Measurements from ENCODE around the gene CHRM1.
"Not testable (repeated sequence)": the region's sequence is repeated elsewhere in the genome, so short reads cannot be mapped to it uniquely, and the experiment has no call there.

The CHRM1 gene

DNA sequence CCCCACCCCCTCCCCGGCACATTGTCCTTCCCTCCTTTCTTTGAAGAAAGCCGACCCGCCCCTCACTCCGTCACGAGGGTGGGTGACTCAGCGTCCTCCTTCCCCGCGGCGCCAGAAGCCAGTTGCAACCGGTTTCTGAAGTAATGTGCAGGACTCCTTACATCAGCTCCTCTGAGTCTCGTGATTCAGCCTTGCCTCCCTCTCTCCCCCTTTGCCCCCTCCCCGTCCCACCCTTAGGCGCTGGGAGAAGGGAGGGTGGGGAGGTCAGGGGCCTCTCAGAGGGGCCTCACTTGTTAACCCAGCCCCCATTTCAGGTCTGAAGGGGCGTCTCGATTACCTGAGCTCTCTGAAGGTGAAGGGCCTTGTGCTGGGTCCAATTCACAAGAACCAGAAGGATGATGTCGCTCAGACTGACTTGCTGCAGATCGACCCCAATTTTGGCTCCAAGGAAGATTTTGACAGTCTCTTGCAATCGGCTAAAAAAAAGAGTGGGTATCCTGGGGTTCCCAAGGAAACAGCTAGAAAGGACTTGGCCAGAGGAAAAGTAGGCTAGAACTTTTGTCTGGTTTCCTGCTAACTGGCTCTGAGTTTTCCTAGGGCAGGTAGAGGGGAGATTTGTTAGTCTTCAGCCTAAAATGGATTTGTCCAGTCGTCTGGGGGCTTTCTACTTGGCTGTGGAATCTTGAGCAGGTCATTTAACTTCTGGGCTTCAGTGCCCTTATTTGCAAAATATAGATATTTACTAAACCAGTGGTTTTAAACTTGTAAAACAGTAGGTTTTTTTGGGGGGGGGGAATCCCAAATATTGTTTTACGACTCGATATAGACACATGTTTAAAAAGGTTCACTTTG, 39.4 kb downstream of the CHRM1 start:
- peak overlapping the region; percentile 96 for H3K4me3 Mint-ChIP-seq
- peaks cover 59% of the 10 kb centered on the region for H3K4me1 Mint-ChIP-seq (ENCODE audit: low read depth)
- H3K27me3 Mint-ChIP-seq: no peaks in the 10 kb centered on the region
- H3K36me3 Mint-ChIP-seq (ENCODE audit: low read depth): peaks cover 78% of the 10 kb centered on the region
- intact Hi-C loops (cut with micrococcal nuclease): loop anchor here (1.0 kb wide), 2 partner anchors 40 to 95 kb away; partner anchors contain the start of gene TMEM179B
- no peaks in the 10 kb centered on the region for H3K9me3 Mint-ChIP-seq
- H3K27ac Mint-ChIP-seq: peak overlapping the region; percentile 99

DNA sequence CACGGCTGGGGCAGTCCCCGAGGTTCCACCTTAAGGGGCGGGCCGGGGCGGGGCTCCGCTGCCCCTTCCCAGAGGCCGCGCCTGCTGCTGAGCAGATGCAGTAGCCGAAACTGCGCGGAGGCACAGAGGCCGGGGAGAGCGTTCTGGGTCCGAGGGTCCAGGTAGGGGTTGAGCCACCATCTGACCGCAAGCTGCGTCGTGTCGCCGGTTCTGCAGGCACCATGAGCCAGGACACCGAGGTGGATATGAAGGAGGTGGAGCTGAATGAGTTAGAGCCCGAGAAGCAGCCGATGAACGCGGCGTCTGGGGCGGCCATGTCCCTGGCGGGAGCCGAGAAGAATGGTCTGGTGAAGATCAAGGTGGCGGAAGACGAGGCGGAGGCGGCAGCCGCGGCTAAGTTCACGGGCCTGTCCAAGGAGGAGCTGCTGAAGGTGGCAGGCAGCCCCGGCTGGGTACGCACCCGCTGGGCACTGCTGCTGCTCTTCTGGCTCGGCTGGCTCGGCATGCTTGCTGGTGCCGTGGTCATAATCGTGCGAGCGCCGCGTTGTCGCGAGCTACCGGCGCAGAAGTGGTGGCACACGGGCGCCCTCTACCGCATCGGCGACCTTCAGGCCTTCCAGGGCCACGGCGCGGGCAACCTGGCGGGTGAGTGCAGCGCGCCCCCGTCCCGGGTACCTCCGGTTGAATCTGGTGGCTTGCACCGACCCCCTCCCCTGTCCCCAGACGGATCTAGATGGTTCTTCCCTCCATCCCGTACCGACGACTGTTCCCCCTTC, 40.2 kb downstream of the CHRM1 start, which contains the start of gene SLC3A2:
Gene SLC3A2, plus strand, starts transcription at position 94 of the 776 bp plus-strand sequence. Its CDS starts 128 bp downstream, at position 222.
- intact Hi-C loops (cut with micrococcal nuclease): loop anchor here (1.0 kb wide), 2 partner anchors 39 to 94 kb away; partner anchors contain the start of gene TMEM179B
- Mint-ChIP-seq H3K36me3 (ENCODE audit: low read depth) (peaks cover 73% of the 10 kb centered on the region), H3K4me1 (ENCODE audit: low read depth) (peaks cover 54% of the 10 kb centered on the region), H3K27ac (peak within 1 kb of the TSS; percentile 99), H3K27me3 (no peaks in the 10 kb centered on the region), H3K9me3 (no peaks in the 10 kb centered on the region), H3K4me3 (peak within 1 kb of the TSS; percentile 96)

DNA sequence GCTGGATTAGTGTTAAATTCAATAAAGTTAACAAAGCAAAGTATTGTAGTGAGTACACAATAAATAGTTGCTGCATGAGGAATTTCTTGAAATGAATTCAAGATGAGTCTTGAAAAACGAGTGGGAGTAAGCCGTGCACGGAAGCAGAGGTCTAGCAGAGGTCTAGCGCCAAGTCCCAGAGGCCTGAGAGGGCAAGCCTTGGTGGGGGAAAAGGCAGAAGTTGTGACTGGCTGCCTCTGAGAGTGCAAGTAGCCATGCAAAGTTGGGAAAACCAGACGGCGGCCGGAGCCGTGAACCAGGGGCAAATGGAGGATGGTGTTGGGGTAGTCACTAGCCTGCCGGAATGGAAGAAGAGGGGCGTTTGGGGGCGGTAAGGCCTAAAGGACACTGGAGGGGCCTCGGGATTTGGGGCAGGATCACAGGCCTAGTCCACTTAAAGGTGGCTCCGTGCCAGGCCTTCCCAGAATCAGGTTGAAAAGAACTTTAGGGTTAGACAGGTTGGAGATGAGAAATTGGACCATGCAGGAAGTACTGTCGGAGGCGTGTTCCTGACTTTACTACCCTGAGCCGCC, 40.8 kb downstream of the CHRM1 start:
- H3K9me3 Mint-ChIP-seq: no peaks in the 10 kb centered on the region
- H3K4me3 Mint-ChIP-seq: peak overlapping the region; percentile 96
- H3K27ac Mint-ChIP-seq: peak overlapping the region; percentile 99
- peaks cover 69% of the 10 kb centered on the region for H3K36me3 Mint-ChIP-seq (ENCODE audit: low read depth)
- H3K27me3 Mint-ChIP-seq: no peaks in the 10 kb centered on the region
- peaks cover 47% of the 10 kb centered on the region for H3K4me1 Mint-ChIP-seq (ENCODE audit: low read depth)
- intact Hi-C loops (cut with micrococcal nuclease): no loop called here

DNA sequence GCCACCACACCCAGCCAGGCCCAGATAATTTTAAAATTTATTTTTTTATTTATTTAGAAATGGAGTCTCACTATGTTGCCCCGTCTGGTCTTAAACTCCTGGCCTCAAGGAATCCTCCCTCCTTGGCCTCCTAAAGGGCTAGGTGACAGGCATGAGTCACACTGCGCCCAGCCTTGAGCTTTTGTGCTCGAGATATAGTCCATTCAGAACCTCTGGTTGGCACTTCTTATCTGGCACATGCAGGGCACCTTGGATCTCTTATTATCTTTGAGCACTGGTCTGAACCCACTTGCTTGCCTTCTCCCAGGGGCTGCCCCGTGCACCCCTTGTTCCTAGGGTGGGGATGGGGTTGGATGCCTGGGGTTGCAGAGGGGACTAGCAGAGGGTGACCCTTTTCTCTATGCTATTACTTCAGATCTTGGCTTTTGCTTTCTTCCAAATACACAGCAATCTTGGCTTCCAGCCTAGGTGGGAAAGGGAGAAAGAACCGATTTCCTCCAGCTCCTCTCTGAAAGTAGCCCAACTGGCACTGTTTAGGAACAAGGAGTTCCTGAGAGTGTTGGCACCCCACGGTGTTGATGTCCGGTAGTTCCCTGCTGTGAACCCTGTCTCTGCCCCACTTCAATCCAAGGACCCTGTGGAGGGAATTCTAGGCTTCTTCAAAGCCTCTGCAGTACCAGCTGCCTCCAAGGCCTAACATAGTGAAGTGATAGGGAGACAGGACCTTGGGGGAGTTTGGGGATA, 41.8 kb downstream of the CHRM1 start:
- no peaks in the 10 kb centered on the region for H3K9me3 Mint-ChIP-seq
- intact Hi-C loops (cut with micrococcal nuclease): no loop called here

DNA sequence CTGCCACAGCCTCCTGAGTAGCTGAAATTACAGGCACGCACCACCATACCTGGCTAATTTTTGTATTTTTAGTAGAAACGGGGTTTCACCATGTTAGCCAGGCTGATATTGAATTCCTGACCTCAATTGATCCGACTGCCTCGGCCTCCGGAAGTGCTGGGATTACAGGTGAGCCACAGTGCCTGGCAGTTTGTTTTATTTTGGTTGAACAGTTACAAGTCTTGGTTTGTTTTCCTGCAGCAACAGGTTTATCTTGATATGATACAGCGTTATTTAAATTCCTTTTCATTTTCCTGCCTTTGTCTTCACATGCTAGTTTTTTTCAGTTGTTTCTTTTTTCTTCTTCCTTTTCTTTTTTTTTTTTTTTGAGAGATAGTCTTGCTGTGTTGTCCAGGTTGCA, 44.5 kb downstream of the CHRM1 start:
- Mint-ChIP-seq H3K9me3 (no peaks in the 10 kb centered on the region), H3K4me1 (ENCODE audit: low read depth) (peaks cover 19% of the 10 kb centered on the region), H3K36me3 (ENCODE audit: low read depth) (peaks cover 55% of the 10 kb centered on the region), H3K4me3 (no peak overlapping the region), H3K27ac (no peak overlapping the region), H3K27me3 (no peaks in the 10 kb centered on the region)
- intact Hi-C loops (cut with micrococcal nuclease): no loop called here

More for the DNA sequence above, 41.8 kb downstream of the CHRM1 start:
- peak overlapping the region; percentile 99 for H3K27ac Mint-ChIP-seq
- no peaks in the 10 kb centered on the region for H3K27me3 Mint-ChIP-seq
- H3K36me3 Mint-ChIP-seq (ENCODE audit: low read depth): peaks cover 69% of the 10 kb centered on the region
- H3K4me3 Mint-ChIP-seq: peak overlapping the region; percentile 96
- H3K4me1 Mint-ChIP-seq (ENCODE audit: low read depth): peaks cover 42% of the 10 kb centered on the region

DNA sequence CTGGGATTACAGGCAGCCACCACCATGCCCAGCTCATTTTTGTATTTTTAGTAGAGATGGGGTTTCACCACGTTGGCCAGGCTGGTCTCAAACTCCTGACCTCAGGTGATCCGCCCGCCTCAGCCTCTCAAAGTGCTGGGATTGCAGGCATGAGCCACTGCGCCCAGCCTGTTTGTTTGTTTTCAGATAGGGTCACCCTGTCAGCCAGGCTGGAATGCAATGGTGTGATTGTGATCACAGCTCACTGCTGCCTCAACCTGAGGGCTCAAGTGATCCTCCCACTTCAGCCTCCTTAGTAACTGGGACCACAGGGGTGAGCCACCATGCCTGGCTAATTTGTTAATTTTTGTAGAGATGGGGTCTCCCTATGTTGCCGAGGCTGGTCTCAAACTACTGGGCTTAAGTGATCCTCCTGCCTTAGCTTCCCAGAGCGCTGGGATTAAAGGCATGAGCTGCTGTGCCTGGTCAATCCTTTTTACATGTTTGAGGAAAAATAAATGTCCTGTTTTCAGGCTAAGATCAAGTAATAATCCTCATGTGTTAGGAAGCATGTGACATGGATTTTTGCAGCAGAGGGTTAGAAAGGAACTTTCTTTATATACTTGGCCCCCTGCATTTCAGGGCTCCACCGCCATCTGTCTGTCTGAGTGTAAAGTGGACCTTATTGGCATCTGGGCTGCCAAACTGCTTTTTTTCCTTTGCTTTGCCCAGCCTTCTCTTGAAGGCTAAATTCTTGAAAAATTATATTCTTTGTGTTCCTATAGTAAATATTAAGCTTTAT, 45.3 kb downstream of the CHRM1 start:
- no peaks in the 10 kb centered on the region for H3K27me3 Mint-ChIP-seq
- intact Hi-C loops (cut with micrococcal nuclease): no loop called here
- no peak overlapping the region for H3K27ac Mint-ChIP-seq
- H3K9me3 Mint-ChIP-seq: no peaks in the 10 kb centered on the region
- peaks cover 19% of the 10 kb centered on the region for H3K4me1 Mint-ChIP-seq (ENCODE audit: low read depth)
- H3K36me3 Mint-ChIP-seq (ENCODE audit: low read depth): peaks cover 47% of the 10 kb centered on the region
- H3K4me3 Mint-ChIP-seq: no peak overlapping the region

DNA sequence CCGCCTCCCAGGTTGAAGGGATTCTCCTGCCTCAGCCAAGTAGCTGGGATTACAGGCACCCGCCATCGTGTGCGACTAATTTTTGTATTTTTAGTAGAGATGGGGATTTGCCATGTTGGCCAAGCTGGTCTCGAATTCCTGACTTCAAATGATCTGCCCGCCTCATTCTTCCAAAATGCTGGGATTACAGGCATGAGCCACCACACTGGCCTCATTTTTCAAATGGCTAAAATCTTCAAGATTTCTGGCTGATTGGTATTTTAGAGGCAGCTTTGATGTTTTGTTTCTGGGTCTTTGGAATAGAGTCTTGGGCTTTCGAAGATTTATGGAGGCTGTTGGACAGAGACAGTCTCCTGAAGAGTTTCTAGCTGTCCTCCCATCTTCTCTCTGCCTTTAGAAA, 46.3 kb downstream of the CHRM1 start:
- Mint-ChIP-seq H3K36me3 (ENCODE audit: low read depth) (peaks cover 39% of the 10 kb centered on the region), H3K27ac (no peak overlapping the region), H3K27me3 (no peaks in the 10 kb centered on the region), H3K9me3 (no peaks in the 10 kb centered on the region), H3K4me3 (no peak overlapping the region), H3K4me1 (ENCODE audit: low read depth) (peaks cover 12% of the 10 kb centered on the region)
- intact Hi-C loops (cut with micrococcal nuclease): no loop called here

DNA sequence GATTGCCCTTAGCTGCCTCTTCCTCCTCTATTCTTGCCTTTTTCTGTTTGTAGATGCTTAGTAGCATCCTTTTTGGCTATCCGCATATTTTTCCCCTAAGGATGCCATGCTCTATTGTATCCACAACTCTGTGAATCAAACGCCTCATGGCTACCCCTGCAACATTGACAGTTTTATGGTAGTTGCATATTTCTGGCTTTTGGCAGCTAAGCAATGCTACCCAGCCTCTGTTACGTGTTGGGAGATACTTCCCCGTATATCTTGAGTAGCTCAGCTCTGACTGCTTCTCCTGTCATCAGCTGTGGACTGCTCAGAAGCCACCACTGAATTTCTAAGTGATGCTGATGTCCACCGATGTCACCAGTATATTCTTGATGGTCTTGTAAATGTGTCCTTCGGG, 55.5 kb downstream of the CHRM1 start:
- Mint-ChIP-seq H3K4me1 (ENCODE audit: low read depth) (peaks cover 4% of the 10 kb centered on the region), H3K27me3 (no peaks in the 10 kb centered on the region), H3K27ac (no peak overlapping the region), H3K9me3 (no peaks in the 10 kb centered on the region), H3K4me3 (no peak overlapping the region), H3K36me3 (ENCODE audit: low read depth) (no peaks in the 10 kb centered on the region)
- intact Hi-C loops (cut with micrococcal nuclease): no loop called here

DNA sequence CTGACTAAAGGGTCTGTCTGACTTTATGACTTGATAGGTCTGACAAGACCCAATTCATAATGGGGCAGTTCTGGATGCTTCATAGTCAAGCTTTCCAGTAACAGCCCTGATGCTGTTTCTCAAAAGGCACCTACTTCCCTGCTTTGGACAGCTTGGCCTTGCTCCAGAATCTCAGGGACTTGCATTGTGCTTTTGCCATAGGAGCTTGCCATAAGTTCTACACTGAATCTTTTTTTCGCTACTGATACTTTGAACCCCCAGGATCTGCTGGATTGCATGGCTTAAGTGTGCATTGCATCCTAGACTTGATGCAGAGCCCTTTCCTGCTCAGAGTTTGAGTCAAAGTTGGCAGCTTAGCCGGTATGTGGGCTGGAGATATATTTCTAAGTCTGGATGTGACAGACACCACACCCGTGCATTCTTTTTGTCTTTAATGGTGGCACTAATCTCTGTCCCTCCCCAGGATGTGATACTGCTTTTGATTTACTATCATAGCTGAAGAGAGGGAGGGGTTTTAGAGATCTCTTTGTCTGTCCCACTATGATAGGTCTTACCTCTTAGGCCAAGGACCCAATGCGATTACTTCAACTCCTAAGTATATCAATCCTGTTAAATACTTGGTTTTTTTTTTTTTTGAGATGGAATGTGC, 57.4 kb downstream of the CHRM1 start:
- no peak overlapping the region for H3K27ac Mint-ChIP-seq
- H3K27me3 Mint-ChIP-seq: no peaks in the 10 kb centered on the region
- H3K36me3 Mint-ChIP-seq (ENCODE audit: low read depth): peaks cover 8% of the 10 kb centered on the region
- H3K4me1 Mint-ChIP-seq (ENCODE audit: low read depth): peaks cover 14% of the 10 kb centered on the region
- intact Hi-C loops (cut with micrococcal nuclease): loop anchor here (5.0 kb wide), 1 partner anchor 137 kb away; the partner anchor contains the start of genes HNRNPUL2 and TTC9C
- no peak overlapping the region for H3K4me3 Mint-ChIP-seq
- H3K9me3 Mint-ChIP-seq: no peaks in the 10 kb centered on the region

DNA sequence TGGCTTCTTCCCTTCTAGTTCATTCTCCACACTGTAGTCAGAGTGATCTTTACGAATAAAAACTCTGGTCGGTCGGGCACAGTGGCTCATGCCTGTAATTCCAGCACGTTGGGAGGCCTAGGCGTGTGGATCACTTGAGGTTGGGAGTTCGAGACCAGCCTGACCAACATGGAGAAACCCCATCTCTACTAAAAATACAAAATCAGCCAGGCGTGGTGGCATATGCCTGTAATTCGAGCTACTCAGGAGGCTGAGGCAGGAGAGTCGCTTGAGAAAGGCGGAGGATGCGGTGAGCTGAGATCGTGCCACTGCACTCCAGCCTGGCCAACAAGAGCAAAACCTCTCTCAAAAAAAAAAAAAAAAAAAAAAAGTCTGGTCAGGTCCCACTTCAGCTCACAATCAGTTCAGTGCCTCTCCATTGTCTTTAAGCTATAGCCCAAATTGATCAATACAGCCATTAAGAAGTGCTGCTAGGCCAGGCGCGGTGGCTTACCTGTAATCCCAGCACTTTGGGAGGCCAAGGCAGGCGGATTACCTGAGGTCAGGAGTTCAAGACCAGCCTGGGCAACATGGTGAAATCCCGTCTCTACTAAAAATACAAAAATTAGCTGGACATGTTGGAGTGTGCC, 59.5 kb downstream of the CHRM1 start:
- H3K9me3 Mint-ChIP-seq; H3K36me3 Mint-ChIP-seq (ENCODE audit: low read depth); H3K4me3 Mint-ChIP-seq; H3K27ac Mint-ChIP-seq; H3K27me3 Mint-ChIP-seq: not testable (repeated sequence)
- H3K4me1 Mint-ChIP-seq (ENCODE audit: low read depth): peaks cover 34% of the 10 kb centered on the region
- intact Hi-C loops (cut with micrococcal nuclease): loop anchor here (1.0 to 5.0 kb wide), 2 partner anchors 75 to 134 kb away; partner anchors contain the start of genes HNRNPUL2 and TTC9C

DNA sequence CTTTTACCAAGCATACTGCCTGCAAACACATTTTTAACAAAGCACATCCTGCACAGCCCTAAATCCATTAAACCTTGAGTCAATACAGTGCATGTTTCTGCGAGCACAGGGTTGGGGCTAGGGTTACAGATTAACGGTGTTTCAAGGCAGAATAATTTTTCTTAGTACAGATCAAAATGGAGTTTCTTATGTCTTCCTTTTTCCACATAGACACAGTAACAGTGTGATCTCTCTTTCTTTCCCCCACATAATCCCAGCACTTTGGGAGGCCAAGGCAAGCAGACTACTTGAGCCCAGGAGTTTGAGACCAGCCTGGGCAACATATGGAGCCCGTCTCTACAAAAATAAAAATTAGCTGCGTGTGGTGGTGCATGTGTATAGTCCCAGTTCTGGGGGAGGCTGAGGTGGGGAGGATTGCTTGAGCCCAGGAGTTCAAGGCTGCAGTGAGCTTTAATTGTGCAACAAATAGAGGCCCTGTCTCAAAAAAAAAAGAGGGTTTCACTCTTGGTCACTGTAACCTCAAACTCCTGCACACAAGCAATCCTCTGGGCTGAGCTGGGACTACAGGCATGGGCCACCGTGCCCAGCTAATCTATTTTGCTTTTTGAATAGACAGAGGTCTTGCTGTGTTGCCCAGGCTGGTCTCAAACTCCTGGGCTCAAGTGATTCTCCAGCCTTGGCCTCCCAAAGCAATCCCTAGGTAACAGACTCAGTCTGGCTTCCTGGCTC, 60.2 kb downstream of the CHRM1 start:
- peaks cover 40% of the 10 kb centered on the region for H3K4me1 Mint-ChIP-seq (ENCODE audit: low read depth)
- no peaks in the 10 kb centered on the region for H3K27me3 Mint-ChIP-seq
- no peak overlapping the region for H3K27ac Mint-ChIP-seq
- intact Hi-C loops (cut with micrococcal nuclease): loop anchor here (5.0 kb wide), 1 partner anchor 134 kb away; the partner anchor contains the start of genes HNRNPUL2 and TTC9C
- no peak overlapping the region for H3K4me3 Mint-ChIP-seq
- H3K9me3 Mint-ChIP-seq: no peaks in the 10 kb centered on the region
- peaks cover 9% of the 10 kb centered on the region for H3K36me3 Mint-ChIP-seq (ENCODE audit: low read depth)

Measured in dendritic cell treated with granulocyte-macrophage colony-stimulating factor and Interleukin-4, amounts not matched to agents 40 ng/mL and 50 ng/mL, for 4 days (primary cell).